Measurements from ENCODE around the gene RYR3. TPM values are rescaled to one million over a fixed set of nuclear protein-coding genes. Genes with fewer than 3 reads are reported as not detected.

The RYR3 gene
- total RNA-seq, 1 donor, result 5.4 TPM

GRCh38 chr15:33913459-33913858, 602.7 kb downstream of the RYR3 start:
- no peak for DNase-seq (ENCODE audit: low read depth in 2 of 3, low spot score in 2 of 3)

Small RNAs within 50 kb of the gene (small RNA-seq; reads per million reads assigned to genes)
- not detected for gene RF00019

Other genes starting within 250 kb of the RYR3 start
- 0.27 TPM for gene FMN1, start 116.3 kb upstream of the RYR3 start, total RNA-seq

Data from hematopoietic multipotent progenitor cell (in vitro differentiated cells).